Measurements from ENCODE around the gene TAB3. TPM values are rescaled to one million over a fixed set of nuclear protein-coding genes. Genes with fewer than 3 reads are reported as not detected.

The TAB3 gene
- total RNA-seq, 4 donors from 2014 or later, result 21.2 to 51.2 (median 39.2) TPM

GRCh38 chrX:30874851-30875250, 14.2 kb downstream of the TAB3 start:
- intact Hi-C loops (cut with DNase I; ENCODE audit: low total_unique reads), result no loop called here
- no peak overlapping the region for H3K4me3 ChIP-seq
- TF ChIP-seq CTCF (IDR thresholded peaks at IDR 0.05), result no peak
- TF ChIP-seq POLR2A (IDR thresholded peaks at IDR 0.05), result no peak

GRCh38 chrX:30870572-30870971, 18.5 kb downstream of the TAB3 start:
- no peaks in the 10 kb centered on the region for H3K4me1 ChIP-seq
- DNase-seq, result no peak
- H3K27ac ChIP-seq, result no peak overlapping the region
- H3K36me3 ChIP-seq, result no peaks in the 10 kb centered on the region
- intact Hi-C loops (cut with DNase I; ENCODE audit: low total_unique reads), result no loop called here
- no peaks in the 10 kb centered on the region for H3K27me3 ChIP-seq
- H3K4me3 ChIP-seq, result no peak overlapping the region
- no peak for TF ChIP-seq POLR2A (IDR thresholded peaks at IDR 0.05)
- no peak for TF ChIP-seq CTCF (IDR thresholded peaks at IDR 0.05)
- H3K9me3 ChIP-seq, result no peaks in the 10 kb centered on the region

More at GRCh38 chrX:30874851-30875250, 14.2 kb downstream of the TAB3 start:
- Histone ChIP-seq H3K27me3 (no peaks in the 10 kb centered on the region), H3K36me3 (no peaks in the 10 kb centered on the region), H3K4me1 (no peaks in the 10 kb centered on the region), H3K9me3 (no peaks in the 10 kb centered on the region), H3K27ac (no peak overlapping the region)
- no peak for DNase-seq

- TF ChIP-seq CTCF (IDR thresholded peaks at IDR 0.05) (no peak), POLR2A (IDR thresholded peaks at IDR 0.05) (no peak)
- no peaks in the 10 kb centered on the region for H3K9me3 ChIP-seq
- no peak for DNase-seq
- intact Hi-C loops (cut with DNase I; ENCODE audit: low total_unique reads), result no loop called here
- no peak overlapping the region for H3K4me3 ChIP-seq
- H3K4me1 ChIP-seq, result no peaks in the 10 kb centered on the region
- no peak overlapping the region for H3K27ac ChIP-seq
- no peaks in the 10 kb centered on the region for H3K36me3 ChIP-seq
- H3K27me3 ChIP-seq, result no peaks in the 10 kb centered on the region
Observed at GRCh38 chrX:30865612-30866011, 23.4 kb downstream of the TAB3 start.

GRCh38 chrX:30865015-30865414, 24.0 kb downstream of the TAB3 start:
- Histone ChIP-seq H3K27ac (no peak overlapping the region), H3K4me1 (no peaks in the 10 kb centered on the region)
- intact Hi-C loops (cut with DNase I; ENCODE audit: low total_unique reads), result no loop called here

GRCh38 chrX:30864383-30864785, 24.7 kb downstream of the TAB3 start:
- H3K4me3 ChIP-seq, result no peak overlapping the region
- intact Hi-C loops (cut with DNase I; ENCODE audit: low total_unique reads), result no loop called here
- no peaks in the 10 kb centered on the region for H3K27me3 ChIP-seq
- TF ChIP-seq CTCF (IDR thresholded peaks at IDR 0.05), result no peak
- no peak for TF ChIP-seq POLR2A (IDR thresholded peaks at IDR 0.05)
- no peak overlapping the region for H3K27ac ChIP-seq
- H3K9me3 ChIP-seq, result no peaks in the 10 kb centered on the region
- no peaks in the 10 kb centered on the region for H3K36me3 ChIP-seq
- H3K4me1 ChIP-seq, result no peaks in the 10 kb centered on the region
- no peak for DNase-seq

More at GRCh38 chrX:30865015-30865414, 24.0 kb downstream of the TAB3 start:
- no peak for DNase-seq
- Histone ChIP-seq H3K9me3 (no peaks in the 10 kb centered on the region), H3K36me3 (no peaks in the 10 kb centered on the region), H3K27me3 (no peaks in the 10 kb centered on the region), H3K4me3 (no peak overlapping the region)
- TF ChIP-seq POLR2A (IDR thresholded peaks at IDR 0.05) (no peak), CTCF (IDR thresholded peaks at IDR 0.05) (no peak)
